Endometrial microvascular endothelial cells (primary cell): Measurements from ENCODE around the gene CNNM4. TPM values are rescaled to one million over a fixed set of nuclear protein-coding genes. Genes with fewer than 3 reads are reported as not detected.
"Not testable (repeated sequence)": the region's sequence is repeated elsewhere in the genome, so short reads cannot be mapped to it uniquely, and the experiment has no call there.

Experiments used
- in situ Hi-C: cut with HindIII; loops from 2 replicates; pipeline ENCODE4 v1.10.0; 2017; ENCODE audit warnings: low sequenced_read_pairs, low pct_unique_long_range_greater_than_20kb; ENCODE audit errors: inconsistent ontology term
- total RNA-seq: library from RNA; depleted of rRNA; stranded (reverse); fragments of >200 nt; gene quantifications from one replicate; pipeline ENCODE4 v1.2.3, GENCODE V29; 2015; ENCODE audit errors: inconsistent ontology term

The CNNM4 gene
- total RNA-seq, 1 donor from 2014 or later: 5.8 TPM

DNA sequence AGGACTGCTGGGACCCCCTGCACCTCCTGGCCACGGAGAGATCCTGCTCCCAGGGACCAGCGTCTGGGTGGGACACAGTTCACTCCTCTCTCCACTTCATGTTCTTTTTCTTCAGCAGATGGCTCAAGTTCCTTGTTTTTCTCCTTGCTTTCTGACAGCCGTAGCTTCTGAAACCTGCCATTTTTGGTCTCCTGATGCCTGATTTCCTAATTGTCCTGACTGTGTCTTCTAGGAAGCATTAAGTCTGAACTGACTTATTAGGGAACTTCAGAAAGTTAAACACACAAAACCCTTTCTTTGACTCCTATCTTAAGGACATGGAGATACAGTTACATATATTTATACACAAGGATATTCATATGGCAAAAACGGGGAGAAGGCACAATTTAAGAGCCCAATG lies 22.7 kb downstream of the CNNM4 start:
- in situ Hi-C loops: no loop called here

- in situ Hi-C loops: no loop called here
Measured at GRCh38 chr2:96787411-96787810, 26.7 kb downstream of the CNNM4 start.

DNA sequence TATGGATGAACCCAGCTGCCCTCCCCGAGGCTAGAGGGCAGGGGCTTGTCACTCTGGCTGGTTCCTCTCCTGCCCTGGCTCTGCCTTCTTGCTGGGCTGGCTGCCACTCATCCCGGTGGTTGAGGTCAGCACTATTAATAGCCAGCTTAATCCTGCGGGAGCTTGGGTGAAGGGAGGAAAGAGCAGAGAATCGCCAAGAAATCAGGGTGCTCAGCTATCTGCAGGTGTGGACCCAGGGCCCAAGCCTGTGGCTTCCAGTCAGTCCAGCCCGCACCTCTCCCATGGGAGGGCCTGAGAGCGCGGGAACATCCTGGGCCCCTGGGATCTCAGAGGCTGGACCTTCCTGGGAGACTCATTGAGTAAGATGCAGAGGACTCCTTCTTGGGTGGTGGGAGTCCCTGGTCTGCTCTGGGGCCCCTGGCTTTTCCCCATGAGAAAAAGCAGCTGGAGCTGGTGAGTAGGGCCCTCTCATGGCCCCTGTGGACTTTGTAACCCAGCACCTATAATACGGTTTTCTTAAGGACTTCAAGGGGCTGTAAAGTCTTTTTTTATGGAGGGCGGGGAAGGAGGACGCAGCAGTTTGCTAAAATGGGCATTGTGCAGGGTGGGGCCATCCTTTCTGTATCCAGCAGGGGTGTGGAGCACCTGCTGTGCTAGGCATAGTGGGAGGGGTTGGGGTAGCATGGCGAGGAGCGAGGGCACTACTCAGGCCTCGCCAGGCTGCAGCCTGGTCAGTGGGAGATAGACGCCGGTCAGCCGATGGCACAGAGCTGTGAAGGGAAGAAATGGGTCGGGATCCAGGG lies 27.9 kb downstream of the CNNM4 start:
- in situ Hi-C loops: no loop called here

- in situ Hi-C loops: no loop called here
Measured at GRCh38 chr2:96789245-96789617, 28.5 kb downstream of the CNNM4 start.

GRCh38 chr2:96792772-96793749 lies 32.4 kb downstream of the CNNM4 start:
- in situ Hi-C loops: no loop called here

DNA sequence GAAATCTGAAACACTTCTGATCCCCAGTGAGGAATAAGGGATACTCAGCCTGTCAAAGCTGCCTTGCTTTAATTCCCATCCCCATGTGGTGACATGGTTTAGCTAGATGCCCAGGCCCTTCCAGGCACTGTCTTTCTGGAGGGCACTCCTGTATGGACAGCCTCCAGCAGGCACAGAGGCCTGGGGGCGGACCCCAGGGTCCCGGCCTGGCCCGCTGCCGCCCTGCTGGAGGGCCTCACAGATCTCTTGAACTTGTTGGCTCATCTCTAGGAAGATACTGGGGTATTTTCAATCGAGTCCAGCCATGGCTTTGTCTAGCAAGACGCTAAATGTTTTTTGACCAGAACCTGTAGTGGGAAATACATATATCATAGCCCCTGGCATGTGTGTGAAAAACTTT lies 34.4 kb downstream of the CNNM4 start:
- in situ Hi-C loops: no loop called here

DNA sequence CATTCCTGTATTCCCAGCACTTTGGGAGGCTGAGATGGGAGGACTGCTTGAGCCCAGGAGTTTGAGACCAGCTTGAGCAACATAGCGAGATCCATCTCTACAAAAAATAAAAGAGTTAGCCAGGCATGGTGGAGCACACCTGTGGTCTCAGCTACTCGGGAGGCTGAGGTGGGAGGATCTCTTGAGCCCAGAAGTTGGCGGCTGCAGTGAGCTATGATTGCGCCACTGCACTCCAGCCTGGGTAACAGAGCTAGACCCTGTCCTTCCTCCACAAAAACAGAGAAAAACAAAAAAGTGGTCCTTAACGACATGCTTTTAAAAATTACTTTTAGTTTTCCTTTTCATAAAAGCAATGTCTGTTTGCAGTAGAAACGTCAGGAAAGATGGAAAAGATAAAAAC lies 35.8 kb downstream of the CNNM4 start:
- in situ Hi-C loops: not testable (repeated sequence)

DNA sequence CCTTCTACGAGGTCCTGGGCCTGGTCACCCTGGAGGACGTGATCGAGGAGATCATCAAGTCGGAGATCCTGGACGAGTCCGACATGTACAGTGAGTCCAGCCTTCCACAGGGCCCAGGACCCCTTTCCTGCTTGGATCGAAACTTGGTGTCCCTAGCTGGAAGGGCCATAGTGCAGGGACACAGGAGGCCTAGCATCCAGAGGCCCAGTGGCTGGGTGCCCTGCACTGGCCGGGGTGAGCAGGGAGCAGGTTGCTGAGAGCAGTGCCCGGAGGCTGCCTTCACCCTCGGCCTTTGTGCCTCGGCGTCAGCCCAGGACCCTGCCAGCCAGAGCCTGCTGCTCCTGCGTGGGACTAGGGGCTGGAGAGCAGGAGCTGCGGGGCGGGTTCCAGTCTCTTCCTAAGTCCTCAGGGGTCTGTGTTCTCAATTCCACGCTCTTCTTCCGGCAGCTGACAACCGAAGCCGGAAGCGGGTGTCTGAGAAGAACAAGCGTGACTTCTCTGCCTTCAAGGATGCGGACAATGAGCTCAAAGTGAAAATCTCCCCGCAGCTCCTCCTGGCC lies 36.4 kb downstream of the CNNM4 start:
- in situ Hi-C loops: no loop called here

DNA sequence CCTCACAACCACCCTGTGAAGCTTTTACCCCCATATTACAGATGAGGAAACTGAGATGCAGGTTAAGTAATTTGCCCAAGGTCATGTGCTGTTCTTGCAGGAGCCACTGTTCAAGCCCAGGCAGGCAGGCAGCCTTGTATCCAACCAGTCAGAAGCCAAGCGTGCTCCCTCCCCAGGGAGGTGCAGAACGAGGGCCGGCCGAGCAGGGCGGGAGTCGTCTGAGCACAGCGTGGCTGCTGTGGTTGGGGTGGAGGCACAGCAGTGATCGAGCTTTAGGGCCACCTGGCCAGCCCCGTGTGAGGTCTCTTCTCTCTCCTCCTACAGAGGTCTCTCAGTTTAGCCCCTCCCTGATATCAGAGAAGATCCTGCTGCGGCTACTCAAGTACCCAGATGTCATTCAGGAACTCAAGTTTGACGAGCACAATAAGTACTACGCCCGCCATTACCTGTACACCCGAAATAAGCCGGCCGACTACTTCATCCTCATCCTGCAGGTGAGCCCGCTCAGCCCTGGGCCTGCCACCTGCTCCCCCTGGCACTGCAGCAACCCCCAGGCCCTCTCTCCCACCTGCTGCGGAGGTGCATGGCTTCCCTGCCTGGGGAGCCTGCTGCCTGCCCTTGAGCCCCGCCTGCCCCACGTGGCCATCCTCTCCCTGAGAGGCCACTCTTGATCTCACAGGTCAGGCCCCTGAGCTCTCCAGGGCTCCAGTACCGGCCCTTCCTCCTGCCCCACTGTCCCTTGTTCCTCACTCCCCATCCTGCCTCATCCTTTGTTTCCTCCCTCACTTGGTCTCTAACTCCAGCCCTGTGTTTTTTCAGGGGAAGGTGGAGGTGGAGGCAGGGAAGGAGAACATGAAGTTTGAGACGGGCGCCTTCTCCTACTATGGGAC lies 38.3 kb downstream of the CNNM4 start:
- in situ Hi-C loops: no loop called here

DNA sequence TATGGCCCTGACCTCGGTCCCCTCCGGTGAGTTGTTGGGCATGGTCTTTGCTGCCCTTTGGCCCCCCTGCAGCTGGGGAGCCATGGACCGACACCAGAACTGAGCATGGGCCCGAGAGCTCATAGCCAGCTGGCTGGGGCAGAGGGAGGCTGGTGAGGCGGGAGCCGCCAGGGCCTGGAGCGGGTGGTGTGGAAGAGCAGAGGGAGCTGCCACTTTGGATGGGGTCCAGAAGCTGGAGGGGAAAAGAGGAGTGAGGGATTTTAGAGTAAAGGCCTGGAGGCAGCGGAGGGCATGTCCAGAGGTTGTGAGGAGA lies 38.9 kb downstream of the CNNM4 start:
- in situ Hi-C loops: no loop called here

DNA sequence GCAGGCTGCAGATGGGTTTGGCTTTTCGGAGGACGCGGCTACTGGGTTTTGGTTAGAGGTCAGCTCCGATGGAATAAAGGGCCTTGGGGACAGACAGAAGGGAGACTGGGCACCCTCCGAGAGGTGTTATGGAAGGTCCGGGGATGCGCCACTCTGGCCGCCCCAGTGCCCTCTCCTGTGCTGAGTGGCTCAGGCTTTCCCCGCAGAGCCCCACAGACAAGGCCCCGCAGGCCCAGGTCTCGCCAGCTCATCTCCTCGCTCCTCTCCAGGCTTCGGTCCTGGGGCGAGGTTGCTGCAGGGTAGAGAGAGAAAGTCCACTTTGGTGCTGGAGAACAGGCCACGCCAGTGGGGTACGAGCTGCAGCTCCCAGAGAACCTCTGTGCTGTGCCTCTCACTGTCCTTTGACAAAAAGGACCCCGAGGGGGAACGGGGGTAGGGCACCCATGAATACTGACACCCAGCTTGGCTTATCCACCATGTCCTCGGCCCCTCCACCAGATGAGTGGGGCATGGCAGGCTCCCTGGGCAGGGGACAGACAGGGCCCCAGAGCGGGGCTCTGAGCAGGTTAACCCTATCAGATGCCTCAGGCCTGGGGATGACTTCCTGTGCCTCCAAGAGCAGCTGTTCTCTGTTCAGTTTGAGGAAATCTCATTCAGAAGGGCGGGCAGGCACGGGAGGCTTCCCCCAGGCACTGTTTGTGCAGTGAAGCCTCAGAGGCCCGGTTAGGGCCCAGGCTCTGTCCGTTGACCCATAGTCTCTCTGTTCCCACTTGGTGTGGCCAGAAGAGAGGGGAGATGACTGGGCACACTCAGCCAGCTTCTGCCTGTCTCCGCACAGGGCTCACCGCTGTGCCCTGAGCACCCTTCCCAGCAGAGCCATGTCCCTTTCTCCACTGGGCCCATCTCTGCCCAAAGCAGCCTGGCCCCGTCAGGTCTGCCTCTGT lies 39.6 kb downstream of the CNNM4 start:
- in situ Hi-C loops: no loop called here

GRCh38 chr2:96801005-96801785 lies 40.5 kb downstream of the CNNM4 start:
- in situ Hi-C loops: no loop called here

DNA sequence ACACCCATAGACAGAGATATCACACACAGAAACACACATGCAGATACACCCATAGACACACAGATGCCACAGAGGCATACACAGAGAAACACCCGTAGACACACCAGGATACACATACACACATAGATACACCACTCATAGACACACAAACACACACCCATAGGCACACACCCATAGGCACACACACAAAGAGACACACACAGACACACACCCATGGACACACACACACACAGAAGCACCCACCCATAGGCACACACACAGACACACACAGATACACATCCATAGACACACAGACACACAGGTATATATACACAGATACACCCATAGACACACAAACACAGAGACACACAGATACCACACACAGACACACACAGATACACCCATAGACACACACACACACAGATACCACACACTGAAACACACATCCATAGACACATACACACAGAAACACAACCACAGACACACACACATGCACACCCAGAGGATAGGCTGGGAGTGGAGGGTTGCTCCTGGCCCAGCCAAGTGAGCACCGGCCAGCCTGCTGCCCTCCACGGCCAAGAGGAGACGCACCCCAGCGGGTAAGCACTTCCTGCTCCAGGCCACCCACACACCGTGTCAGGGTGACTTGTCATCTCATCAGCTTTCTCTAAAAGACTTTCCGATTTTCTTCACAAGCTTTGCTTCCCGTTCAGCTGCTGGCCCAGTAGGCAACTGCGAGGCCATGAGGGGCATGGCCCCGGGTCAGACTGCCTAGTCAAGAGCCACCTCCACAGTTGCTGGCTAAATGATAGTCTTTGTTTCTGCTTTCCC lies 41.3 kb downstream of the CNNM4 start:
- in situ Hi-C loops: no loop called here

DNA sequence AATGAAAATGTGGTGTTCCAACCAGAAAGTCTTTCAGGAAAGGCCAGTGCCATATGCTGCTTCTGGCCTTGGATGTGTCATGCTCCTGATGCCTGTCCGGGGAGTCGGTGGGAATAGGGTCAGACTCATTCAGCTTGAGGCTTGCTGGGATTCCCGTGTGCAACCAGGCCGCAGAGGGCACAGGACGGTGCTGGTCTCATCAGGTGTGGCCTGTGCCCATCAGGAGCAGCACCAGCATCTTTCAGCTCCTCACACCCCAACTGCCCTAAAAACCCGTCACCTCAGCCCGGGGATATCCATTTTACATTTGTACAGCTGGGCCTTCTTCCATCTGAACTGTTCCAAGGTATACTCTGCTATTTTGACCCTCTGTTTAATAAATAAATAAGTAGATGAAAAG lies 42.0 kb downstream of the CNNM4 start:
- in situ Hi-C loops: no loop called here

- in situ Hi-C loops: no loop called here
Measured at GRCh38 chr2:96804986-96805385, 44.3 kb downstream of the CNNM4 start.

DNA sequence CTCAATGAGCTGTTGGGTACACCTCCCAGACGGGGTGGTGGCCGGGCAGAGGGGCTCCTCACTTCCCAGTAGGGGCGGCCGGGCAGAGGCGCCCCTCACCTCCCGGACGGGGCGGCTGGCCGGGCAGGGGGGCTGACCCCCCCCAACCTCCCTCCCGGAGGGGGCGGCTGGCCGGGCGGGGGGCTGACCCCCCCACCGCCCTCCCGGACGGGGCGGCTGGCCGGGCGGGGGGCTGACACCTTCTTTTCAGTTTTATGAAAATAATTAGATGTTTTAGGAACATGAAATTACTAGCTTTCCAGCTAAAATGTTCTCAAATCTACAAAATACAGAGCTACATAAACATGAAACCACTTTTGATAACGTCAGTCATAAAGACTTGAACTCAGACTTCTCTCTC lies 45.2 kb downstream of the CNNM4 start:
- in situ Hi-C loops: not testable (repeated sequence)
